ENCODE data around the gene C3orf52.

Gene C3orf52

GRCh38 chr3:112119962-112120836, 34.0 kb downstream of the C3orf52 start:
- no peak for TF ChIP-seq CTCF (IDR thresholded peaks at IDR 0.05; ENCODE audit: low read depth, low read length)
- DNase-seq (ENCODE audit: extremely low read depth, low read depth): no peak

GRCh38 chr3:112121577-112122547, 35.7 kb downstream of the C3orf52 start:
- no peak for TF ChIP-seq CTCF (IDR thresholded peaks at IDR 0.05; ENCODE audit: low read depth, low read length)
- no peak for DNase-seq (ENCODE audit: extremely low read depth, low read depth)

GRCh38 chr3:112122870-112123269, 36.7 kb downstream of the C3orf52 start:
- DNase-seq (ENCODE audit: extremely low read depth, low read depth): no peak
- TF ChIP-seq CTCF (IDR thresholded peaks at IDR 0.05; ENCODE audit: low read depth, low read length): no peak

- TF ChIP-seq CTCF (IDR thresholded peaks at IDR 0.05; ENCODE audit: low read depth, low read length): no peak
- no peak for DNase-seq (ENCODE audit: extremely low read depth, low read depth)
These were observed 37.4 kb downstream of the C3orf52 start for GRCh38 chr3:112123548-112123947.

GRCh38 chr3:112124907-112125607, 38.9 kb downstream of the C3orf52 start:
- no peak for TF ChIP-seq CTCF (IDR thresholded peaks at IDR 0.05; ENCODE audit: low read depth, low read length)
- DNase-seq (ENCODE audit: extremely low read depth, low read depth): no peak

GRCh38 chr3:112126511-112126911, 40.3 kb downstream of the C3orf52 start:
- no peak for DNase-seq (ENCODE audit: extremely low read depth, low read depth)
- no peak for TF ChIP-seq CTCF (IDR thresholded peaks at IDR 0.05; ENCODE audit: low read depth, low read length)
